ENCODE results near the gene PLEKHA7. TPM values are rescaled to one million over a fixed set of nuclear protein-coding genes. Genes with fewer than 3 reads are reported as not detected.
"Not testable (repeated sequence)": the region's sequence is repeated elsewhere in the genome, so short reads cannot be mapped to it uniquely, and the experiment has no call there.

PLEKHA7 gene
- total RNA-seq, 1 donor from 2014 or later, result 45.9 TPM

GRCh38 chr11:16891165-16891564 is 123.0 kb downstream of the PLEKHA7 start:
- H3K4me3 ChIP-seq, result no peak overlapping the region
- H3K27me3 ChIP-seq, result no peaks in the 10 kb centered on the region
- H3K9me3 ChIP-seq, result no peaks in the 10 kb centered on the region
- H3K27ac ChIP-seq, result no peak overlapping the region
- no peaks in the 10 kb centered on the region for H3K36me3 ChIP-seq
- DNase-seq (ENCODE audit: extremely low spot score in 2 of 2), result no peak
- intact Hi-C loops (cut with DNase I), result no loop called here
- no peak for TF ChIP-seq POLR2A (IDR thresholded peaks at IDR 0.05)
- TF ChIP-seq POLR2AphosphoS5 (IDR thresholded peaks at IDR 0.05; ENCODE audit: insufficient read depth in 1 of 2, low read depth in 1 of 2), result no peak
- no peak for TF ChIP-seq CTCF (IDR thresholded peaks at IDR 0.05)
- no peaks in the 10 kb centered on the region for H3K4me1 ChIP-seq

- Histone ChIP-seq H3K27ac (no peak overlapping the region), H3K27me3 (no peaks in the 10 kb centered on the region), H3K9me3 (no peaks in the 10 kb centered on the region), H3K36me3 (no peaks in the 10 kb centered on the region), H3K4me1 (no peaks in the 10 kb centered on the region), H3K4me3 (no peak overlapping the region)
- DNase-seq (ENCODE audit: extremely low spot score in 2 of 2), result no peak
- TF ChIP-seq CTCF (IDR thresholded peaks at IDR 0.05) (no peak), POLR2A (IDR thresholded peaks at IDR 0.05) (no peak), POLR2AphosphoS5 (IDR thresholded peaks at IDR 0.05; ENCODE audit: insufficient read depth in 1 of 2, low read depth in 1 of 2) (no peak)
- intact Hi-C loops (cut with DNase I), result no loop called here
Observed at GRCh38 chr11:16890442-16890841, 123.8 kb downstream of the PLEKHA7 start.

GRCh38 chr11:16889905-16890304 is 124.3 kb downstream of the PLEKHA7 start:
- no peak overlapping the region for H3K27ac ChIP-seq
- no peaks in the 10 kb centered on the region for H3K27me3 ChIP-seq
- no peak for DNase-seq (ENCODE audit: extremely low spot score in 2 of 2)
- intact Hi-C loops (cut with DNase I), result no loop called here
- H3K4me1 ChIP-seq, result no peaks in the 10 kb centered on the region
- H3K36me3 ChIP-seq, result no peaks in the 10 kb centered on the region
- TF ChIP-seq CTCF (IDR thresholded peaks at IDR 0.05) (no peak), POLR2A (IDR thresholded peaks at IDR 0.05) (no peak), POLR2AphosphoS5 (IDR thresholded peaks at IDR 0.05; ENCODE audit: insufficient read depth in 1 of 2, low read depth in 1 of 2) (no peak)
- H3K9me3 ChIP-seq, result no peaks in the 10 kb centered on the region
- H3K4me3 ChIP-seq, result no peak overlapping the region

DNA sequence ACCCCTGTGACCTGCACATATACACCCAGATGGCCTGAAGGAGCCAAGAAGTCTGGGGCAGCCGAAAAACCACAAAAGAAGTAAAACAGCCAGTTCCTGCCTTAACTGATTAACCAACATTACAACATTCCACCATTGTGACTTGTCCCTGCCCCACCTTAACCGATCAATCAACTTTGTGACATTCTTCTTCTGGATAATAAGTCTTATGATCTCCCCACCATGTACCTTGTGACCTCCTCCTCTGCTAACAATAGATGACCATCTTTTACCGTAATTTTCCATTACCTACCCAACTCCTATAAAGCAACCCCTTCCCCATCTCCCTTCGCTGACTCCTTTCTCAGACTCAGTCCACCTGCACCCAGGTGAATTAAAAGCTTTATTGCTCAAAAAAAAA is 125.2 kb downstream of the PLEKHA7 start:
- H3K9me3 ChIP-seq; H3K4me1 ChIP-seq; H3K27ac ChIP-seq; H3K4me3 ChIP-seq; DNase-seq (ENCODE audit: extremely low spot score in 2 of 2); H3K36me3 ChIP-seq; intact Hi-C loops (cut with DNase I); H3K27me3 ChIP-seq: not testable (repeated sequence)

DNA sequence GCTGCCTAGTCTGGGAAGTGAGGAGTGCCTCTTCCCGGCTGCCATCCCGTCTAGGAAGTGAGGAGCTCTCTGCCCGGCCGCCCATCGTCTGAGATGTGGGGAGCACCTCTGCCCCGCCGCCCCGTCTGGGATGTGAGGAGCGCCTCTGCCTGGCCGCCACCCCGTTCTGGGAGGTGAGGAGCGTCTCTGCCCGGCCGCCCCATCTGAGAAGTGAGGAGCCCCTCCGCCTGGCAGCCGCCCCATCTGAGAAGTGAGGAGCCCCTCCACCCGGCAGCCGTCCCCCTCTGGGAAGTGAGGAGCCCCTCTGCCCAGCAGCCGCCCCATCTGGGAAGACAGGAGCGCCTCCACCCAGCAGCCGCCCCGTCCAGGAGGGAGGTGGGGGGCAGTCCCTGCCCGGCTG is 126.3 kb downstream of the PLEKHA7 start:
- intact Hi-C loops (cut with DNase I); H3K27me3 ChIP-seq; H3K4me3 ChIP-seq; H3K4me1 ChIP-seq; H3K27ac ChIP-seq; DNase-seq (ENCODE audit: extremely low spot score in 2 of 2); H3K36me3 ChIP-seq; H3K9me3 ChIP-seq: not testable (repeated sequence)

- TF ChIP-seq POLR2AphosphoS5 (IDR thresholded peaks at IDR 0.05; ENCODE audit: insufficient read depth in 1 of 2, low read depth in 1 of 2) (peak in 1 of 2 donors; percentile 82), CTCF (IDR thresholded peaks at IDR 0.05) (peak in 1 of 3 experiments; percentile 10), POLR2A (IDR thresholded peaks at IDR 0.05) (no peak)
- no peak overlapping the region for H3K4me3 ChIP-seq
- no peaks in the 10 kb centered on the region for H3K27me3 ChIP-seq
- intact Hi-C loops (cut with DNase I), result no loop called here
- H3K36me3 ChIP-seq, result no peaks in the 10 kb centered on the region
- no peak for DNase-seq (ENCODE audit: extremely low spot score in 2 of 2)
- peaks cover 19% of the 10 kb centered on the region for H3K4me1 ChIP-seq
- H3K27ac ChIP-seq, result no peak overlapping the region
- no peaks in the 10 kb centered on the region for H3K9me3 ChIP-seq
Observed at GRCh38 chr11:16883174-16883573, 131.0 kb downstream of the PLEKHA7 start.

Data from vagina (tissue), 2 donors.